ENCODE results near the gene SORCS2. TPM values are rescaled to one million over a fixed set of nuclear protein-coding genes. Genes with fewer than 3 reads are reported as not detected.
A peak's percentile ranks its signal among the peaks of the same experiment; 100 is the strongest.

The SORCS2 gene
- total RNA-seq, 1 experiment from 2014 or later, result not detected

- Mint-ChIP-seq H3K4me1 (ENCODE audit: insufficient read depth, unreplicated experiment) (no peaks in the 10 kb centered on the region), H3K27ac (ENCODE audit: low read depth, unreplicated experiment) (no peak overlapping the region), H3K9me3 (ENCODE audit: unreplicated experiment) (peaks cover 34% of the 10 kb centered on the region), H3K27me3 (ENCODE audit: insufficient read depth, unreplicated experiment) (no peaks in the 10 kb centered on the region), H3K36me3 (ENCODE audit: insufficient read depth, unreplicated experiment) (no peaks in the 10 kb centered on the region), H3K4me3 (ENCODE audit: unreplicated experiment) (no peak overlapping the region)
- POLR2A ChIA-PET, result no interaction called here
- CTCF ChIA-PET, result no interaction called here
- peak; percentile 36 for DNase-seq (ENCODE audit: unreplicated experiment)
- intact Hi-C loops (cut with micrococcal nuclease), result no loop called here
- no TSS peak for BruUV-seq (replicated peaks)
- no peak for TF ChIP-seq CTCF (IDR thresholded peaks at IDR 0.05; ENCODE audit: unreplicated experiment)
These were observed 389.1 kb downstream of the SORCS2 start for GRCh38 chr4:7581477-7581876.

- Mint-ChIP-seq H3K27ac (ENCODE audit: low read depth, unreplicated experiment) (no peak overlapping the region), H3K36me3 (ENCODE audit: insufficient read depth, unreplicated experiment) (no peaks in the 10 kb centered on the region), H3K4me3 (ENCODE audit: unreplicated experiment) (no peak overlapping the region), H3K9me3 (ENCODE audit: unreplicated experiment) (peaks cover 30% of the 10 kb centered on the region), H3K4me1 (ENCODE audit: insufficient read depth, unreplicated experiment) (no peaks in the 10 kb centered on the region), H3K27me3 (ENCODE audit: insufficient read depth, unreplicated experiment) (no peaks in the 10 kb centered on the region)
- no TSS peak for BruUV-seq (replicated peaks)
- CTCF ChIA-PET, result interaction anchor here (0.6 kb wide), 1 partner anchor 138 kb away, joined by 3 read pairs; no protein-coding TSS in a partner anchor
- intact Hi-C loops (cut with micrococcal nuclease), result no loop called here
- TF ChIP-seq CTCF (IDR thresholded peaks at IDR 0.05; ENCODE audit: unreplicated experiment), result no peak
- POLR2A ChIA-PET, result no interaction called here
- DNase-seq (ENCODE audit: unreplicated experiment), result no peak
These were observed 390.2 kb downstream of the SORCS2 start for GRCh38 chr4:7582313-7583097.

GRCh38 chr4:7584098-7584497 lies 391.8 kb downstream of the SORCS2 start:
- ChIA-PET CTCF (no interaction called here), POLR2A (no interaction called here)
- no peak overlapping the region for H3K4me3 Mint-ChIP-seq (ENCODE audit: unreplicated experiment)
- intact Hi-C loops (cut with micrococcal nuclease), result no loop called here
- no peak overlapping the region for H3K27ac Mint-ChIP-seq (ENCODE audit: low read depth, unreplicated experiment)
- no TSS peak for BruUV-seq (replicated peaks)
- peaks cover 17% of the 10 kb centered on the region for H3K9me3 Mint-ChIP-seq (ENCODE audit: unreplicated experiment)
- TF ChIP-seq CTCF (IDR thresholded peaks at IDR 0.05; ENCODE audit: unreplicated experiment), result no peak
- H3K36me3 Mint-ChIP-seq (ENCODE audit: insufficient read depth, unreplicated experiment), result no peaks in the 10 kb centered on the region
- no peaks in the 10 kb centered on the region for H3K4me1 Mint-ChIP-seq (ENCODE audit: insufficient read depth, unreplicated experiment)
- H3K27me3 Mint-ChIP-seq (ENCODE audit: insufficient read depth, unreplicated experiment), result no peaks in the 10 kb centered on the region
- no peak for DNase-seq (ENCODE audit: unreplicated experiment)

- H3K9me3 Mint-ChIP-seq (ENCODE audit: unreplicated experiment), result peaks cover 11% of the 10 kb centered on the region
- no peak for TF ChIP-seq CTCF (IDR thresholded peaks at IDR 0.05; ENCODE audit: unreplicated experiment)
- no peak overlapping the region for H3K4me3 Mint-ChIP-seq (ENCODE audit: unreplicated experiment)
- no TSS peak for BruUV-seq (replicated peaks)
- no peak overlapping the region for H3K27ac Mint-ChIP-seq (ENCODE audit: low read depth, unreplicated experiment)
- ChIA-PET POLR2A (no interaction called here), CTCF (no interaction called here)
- no peaks in the 10 kb centered on the region for H3K27me3 Mint-ChIP-seq (ENCODE audit: insufficient read depth, unreplicated experiment)
- intact Hi-C loops (cut with micrococcal nuclease), result no loop called here
- H3K36me3 Mint-ChIP-seq (ENCODE audit: insufficient read depth, unreplicated experiment), result no peaks in the 10 kb centered on the region
- H3K4me1 Mint-ChIP-seq (ENCODE audit: insufficient read depth, unreplicated experiment), result no peaks in the 10 kb centered on the region
- DNase-seq (ENCODE audit: unreplicated experiment), result no peak
These were observed 392.3 kb downstream of the SORCS2 start for GRCh38 chr4:7584606-7585159.

Data from MCF 10A (cell line).